Head of caudate nucleus (tissue), 42 donors: ENCODE data around the gene GREB1.
A peak's percentile ranks its signal among the peaks of the same experiment; 100 is the strongest.

Experiments used
- DNase-seq, 42 donors: peaks; one replicate each; pipeline versions ENCODE4 v3.0.0 to v3.0.0-alpha.2; 2020 to 2021; ENCODE audit warnings: mixed read lengths in 7 of 42
- intact Hi-C: fragments of 100-400 bp; cut with DNase I; formaldehyde crosslinking; loops from one replicate; pipeline ENCODE4 v1.15.0; 2022

Gene GREB1

GRCh38 chr2:11585071-11585470 is 51.2 kb downstream of the GREB1 start:
- intact Hi-C loops, result loop anchor here (2.0 kb wide), 1 partner anchor 106 kb away; no protein-coding TSS in a partner anchor
- no peak for DNase-seq

- intact Hi-C loops, result no loop called here
- DNase-seq, result no peak
Observed at GRCh38 chr2:11588228-11589110, 54.6 kb downstream of the GREB1 start.

DNA sequence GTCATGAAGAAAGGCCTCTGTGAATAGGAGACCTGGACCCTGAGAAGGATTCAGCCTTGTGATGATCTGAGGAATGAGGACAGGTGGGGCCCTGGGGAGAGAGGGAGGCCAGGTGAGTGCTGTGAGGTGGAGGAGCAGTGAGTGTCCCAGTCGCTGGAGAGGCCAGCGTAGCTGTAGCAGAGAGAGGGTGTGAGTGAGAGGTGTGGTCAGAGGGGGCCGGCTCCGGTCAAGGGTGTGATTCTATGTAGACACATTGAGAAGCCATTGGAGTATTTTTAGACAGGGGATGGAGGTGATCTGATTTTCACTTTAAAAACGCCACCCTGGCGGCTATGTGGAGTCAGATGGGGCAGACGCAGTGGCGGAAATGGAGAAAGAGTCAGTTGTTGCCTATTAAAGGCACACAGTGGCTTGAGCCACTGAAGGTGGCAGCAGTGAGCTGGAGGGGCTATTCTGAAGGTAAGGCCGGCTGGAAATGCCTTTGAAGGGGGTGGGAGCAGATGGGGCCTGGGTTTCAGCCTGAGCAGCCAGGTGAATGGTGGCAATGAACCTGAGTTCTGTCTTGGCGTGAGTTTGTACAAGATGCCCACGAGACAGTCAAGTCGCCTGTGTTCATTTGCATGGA is 55.6 kb downstream of the GREB1 start:
- intact Hi-C loops, result no loop called here
- no peak for DNase-seq

DNA sequence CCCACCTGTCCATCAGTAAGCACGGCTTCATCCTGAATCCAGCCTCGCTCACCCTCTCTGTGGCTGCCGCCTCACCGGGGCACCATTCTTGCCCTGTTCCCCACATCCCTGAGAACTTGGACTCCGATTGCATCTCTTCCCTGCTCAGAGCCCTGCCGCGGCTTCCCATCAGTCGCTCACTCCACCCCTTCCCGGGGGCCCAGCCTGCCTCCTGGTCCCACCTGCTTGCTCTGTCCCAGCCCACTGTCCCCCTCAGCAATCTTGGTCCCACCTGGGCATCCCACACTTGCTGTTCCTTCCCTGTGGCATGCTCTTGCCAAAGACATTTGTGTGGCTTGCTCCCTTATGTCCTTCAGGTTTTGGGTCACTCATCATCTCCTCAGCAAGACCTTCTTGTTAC is 56.3 kb downstream of the GREB1 start:
- DNase-seq, result no peak
- intact Hi-C loops, result no loop called here

- no peak for DNase-seq
- intact Hi-C loops, result no loop called here
Observed at GRCh38 chr2:11591091-11591490, 57.2 kb downstream of the GREB1 start.

DNA sequence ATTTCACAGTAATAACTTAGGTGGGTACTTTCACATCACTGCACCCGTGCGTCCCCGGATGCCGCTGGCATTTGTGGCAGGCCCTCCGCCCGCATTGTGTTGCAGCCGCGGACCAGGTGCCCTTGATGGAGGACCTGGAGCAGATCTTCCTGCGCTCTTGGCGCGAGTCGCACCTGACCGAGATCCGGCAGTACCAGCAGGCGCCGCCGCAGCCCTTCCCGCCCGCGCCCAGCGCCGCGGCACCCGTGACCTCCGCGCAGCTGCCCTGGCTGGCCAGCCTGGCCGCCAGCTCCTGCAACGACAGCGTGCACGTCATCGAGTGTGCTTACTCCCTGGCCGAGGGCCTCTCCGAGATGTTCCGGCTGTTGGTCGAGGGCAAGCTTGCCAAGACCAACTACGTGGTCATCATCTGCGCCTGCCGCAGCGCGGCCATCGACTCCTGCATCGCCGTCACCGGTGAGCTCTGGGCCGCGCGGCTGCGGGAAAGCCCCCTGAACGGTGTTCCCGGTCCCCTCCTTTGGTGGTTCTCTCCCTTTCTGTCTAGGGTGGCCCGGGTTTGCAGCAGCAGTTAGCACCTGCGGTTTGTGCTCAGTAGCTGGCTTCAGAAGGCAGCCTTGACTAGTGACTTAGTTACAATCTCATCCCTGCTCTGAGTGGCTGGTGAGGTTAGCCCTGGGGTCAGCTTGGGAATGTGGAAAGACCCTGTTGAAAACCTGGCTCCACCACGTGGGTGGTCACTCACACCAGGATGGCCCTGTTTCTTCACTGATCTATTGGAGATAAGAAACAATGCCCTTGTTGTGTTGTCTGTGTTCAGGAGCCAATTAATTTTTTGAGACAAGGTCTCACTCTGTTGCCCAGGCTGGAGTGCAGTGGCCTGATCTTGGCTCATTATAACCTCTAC is 59.1 kb downstream of the GREB1 start:
- intact Hi-C loops, result no loop called here

DNA sequence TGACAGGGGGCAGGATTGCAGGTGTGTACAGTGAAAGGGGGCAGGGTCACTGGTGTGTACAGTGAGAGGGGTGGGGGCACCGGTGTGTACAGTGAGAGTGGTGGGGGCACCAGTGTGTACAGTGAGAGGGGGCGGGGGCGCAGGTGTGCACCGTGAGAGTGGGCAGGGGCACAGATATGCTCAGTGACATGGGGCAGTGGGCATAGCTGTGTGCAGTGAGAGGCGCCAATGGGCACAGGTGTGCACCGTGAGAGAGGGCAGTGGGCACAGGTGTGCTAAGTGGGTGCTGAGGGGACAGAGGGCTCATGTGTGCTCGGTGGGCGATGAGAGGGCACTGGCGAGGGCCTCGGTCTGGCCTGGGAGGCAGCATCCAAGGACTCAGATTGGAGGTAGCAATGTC is 63.0 kb downstream of the GREB1 start:
- intact Hi-C loops, result no loop called here

More for the DNA sequence above, 59.1 kb downstream of the GREB1 start:
- no peak for DNase-seq

GRCh38 chr2:11597538-11598225 is 63.8 kb downstream of the GREB1 start:
- intact Hi-C loops, result no loop called here
- no peak for DNase-seq

More for the DNA sequence above, 63.0 kb downstream of the GREB1 start:
- no peak for DNase-seq

- DNase-seq, result peak in 10 of 42 donors; percentile 21 to 68 (median 41)
- intact Hi-C loops, result no loop called here
Observed at GRCh38 chr2:11598228-11598731, 64.4 kb downstream of the GREB1 start.

- intact Hi-C loops, result no loop called here
Observed at GRCh38 chr2:11602563-11603204, 68.8 kb downstream of the GREB1 start.

GRCh38 chr2:11610624-11611242 is 76.9 kb downstream of the GREB1 start:
- intact Hi-C loops, result no loop called here
- no peak for DNase-seq

More at GRCh38 chr2:11602563-11603204, 68.8 kb downstream of the GREB1 start:
- no peak for DNase-seq

DNA sequence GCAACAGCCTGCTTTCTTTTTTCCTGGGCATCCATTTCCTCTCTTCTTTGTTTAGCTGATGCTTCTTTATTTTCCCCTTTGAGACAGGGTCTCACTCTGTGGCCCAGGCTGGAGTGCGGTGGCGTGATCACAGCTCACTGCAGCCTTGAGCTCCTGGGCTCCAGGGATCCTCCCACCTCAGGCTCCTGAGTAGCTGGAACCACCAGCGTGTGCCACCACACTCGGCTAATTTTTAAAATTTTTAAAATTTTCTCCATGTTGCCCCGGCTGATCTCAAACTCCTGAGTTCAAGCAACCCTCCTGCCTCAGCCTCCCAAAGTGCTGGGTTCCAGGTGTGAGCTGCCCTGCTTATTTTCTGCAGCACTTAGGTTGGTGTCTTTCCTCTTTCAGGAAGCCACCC is 77.4 kb downstream of the GREB1 start:
- intact Hi-C loops, result no loop called here

GRCh38 chr2:11612553-11613215 is 78.8 kb downstream of the GREB1 start:
- intact Hi-C loops, result no loop called here
- DNase-seq, result no peak

More for the DNA sequence above, 77.4 kb downstream of the GREB1 start:
- DNase-seq, result no peak

DNA sequence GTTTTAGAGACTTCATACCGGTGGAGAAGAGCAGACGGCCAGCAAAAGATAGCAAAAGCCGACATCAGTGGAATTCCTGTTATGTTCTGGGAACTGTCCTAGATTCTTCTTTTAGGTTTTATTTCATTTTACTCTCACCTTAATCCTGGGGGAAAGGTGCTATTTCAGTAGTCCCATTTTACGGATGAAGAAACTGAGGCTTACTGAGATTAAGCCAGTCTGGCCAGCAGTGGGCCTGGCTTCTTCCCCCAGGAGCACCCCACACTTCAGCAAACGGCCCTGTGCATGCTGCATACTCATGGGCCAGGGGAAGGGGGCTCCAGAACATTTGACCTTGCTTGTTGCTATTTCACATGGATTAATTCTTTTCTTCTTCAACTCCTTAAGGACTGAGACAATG is 79.5 kb downstream of the GREB1 start:
- intact Hi-C loops, result no loop called here
- no peak for DNase-seq

DNA sequence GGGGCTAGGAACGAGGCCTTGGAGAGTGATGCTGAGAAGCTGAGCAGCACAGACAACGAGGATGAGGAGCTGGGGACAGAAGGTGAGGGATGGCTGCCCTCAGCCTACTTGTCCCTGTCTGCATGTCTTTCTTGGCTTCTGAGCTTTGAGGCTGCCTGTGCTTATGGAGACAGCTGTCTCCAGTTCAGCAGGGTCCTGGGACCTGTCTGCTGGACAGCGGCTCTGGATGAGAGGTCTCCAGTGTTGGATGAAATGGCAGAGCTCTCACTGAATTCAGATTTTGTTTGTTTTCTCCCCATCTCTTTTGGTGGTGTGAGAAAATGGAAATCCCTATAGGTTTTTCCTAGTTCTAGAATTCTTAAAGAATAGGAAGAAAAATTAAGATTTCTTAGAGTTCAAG is 81.4 kb downstream of the GREB1 start:
- intact Hi-C loops, result no loop called here
- DNase-seq, result no peak

DNA sequence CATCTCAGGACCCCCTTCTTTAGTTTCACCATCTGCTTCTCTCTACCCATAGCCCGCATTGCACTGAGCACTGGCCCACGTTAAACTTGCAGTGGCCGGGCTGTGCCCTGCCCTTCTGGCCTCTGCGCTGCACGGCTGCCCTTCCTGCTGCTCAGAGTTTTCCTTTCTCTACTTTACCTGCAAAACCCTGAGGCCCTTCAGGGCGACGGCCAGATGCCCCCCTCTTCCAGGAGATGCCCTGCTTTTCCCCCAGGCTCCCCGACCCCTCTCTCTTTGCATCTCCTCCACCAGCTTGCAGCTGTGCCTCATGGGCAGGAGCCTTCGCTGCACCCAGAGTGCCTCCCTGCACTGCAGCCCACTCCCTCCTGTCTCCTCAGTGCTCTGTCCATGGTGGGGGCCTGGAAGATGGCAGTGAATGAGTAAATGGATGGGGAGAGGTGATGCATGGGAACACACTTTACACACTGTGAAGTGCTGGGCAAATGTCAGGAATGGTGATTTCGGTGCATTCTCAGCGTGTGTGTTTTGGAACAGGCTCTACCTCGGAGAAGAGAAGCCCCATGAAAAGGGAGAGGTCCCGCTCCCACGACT is 82.3 kb downstream of the GREB1 start:
- intact Hi-C loops, result no loop called here
- no peak for DNase-seq

GRCh38 chr2:11616851-11617415 is 83.1 kb downstream of the GREB1 start:
- intact Hi-C loops, result no loop called here
- no peak for DNase-seq
